Upper lobe of right lung (tissue), 1 donor: ENCODE data around the gene FEZ2. TPM values are rescaled to one million over a fixed set of nuclear protein-coding genes. Genes with fewer than 3 reads are reported as not detected.
A peak's percentile ranks its signal among the peaks of the same experiment; 100 is the strongest.

Experiments
- ATAC-seq: fragments of 200-7000 bp; cut with Tn5 transposase; one replicate; pipeline ENCODE4 v1.9.1; 2020; ENCODE audit warnings: mild to moderate bottlenecking, moderate library complexity
- DNase-seq: peaks from one replicate; pipeline ENCODE4 v3.0.0-alpha.2; 2020
- H3K27ac ChIP-seq: fragments of 200-600 bp; one replicate; pipeline ENCODE4 v1.8.0; 2022
- H3K27me3 ChIP-seq: fragments of 200-600 bp; one replicate; pipeline ENCODE4 v1.8.0; 2022; ENCODE audit warnings: mild to moderate bottlenecking
- H3K36me3 ChIP-seq: fragments of 200-600 bp; one replicate; pipeline ENCODE4 v1.8.0; 2022
- H3K4me1 ChIP-seq: fragments of 200-600 bp; one replicate; pipeline ENCODE4 v1.8.0; 2022
- H3K4me3 ChIP-seq: fragments of 200-600 bp; one replicate; pipeline ENCODE4 v1.8.0; 2022; ENCODE audit warnings: mild to moderate bottlenecking
- H3K9me3 ChIP-seq: fragments of 200-600 bp; one replicate; pipeline ENCODE4 v1.8.0; 2022
- CTCF ChIP-seq: fragments of 200-600 bp; IDR thresholded peaks from one replicate; pipeline ENCODE4 v1.8.0; 2022; ENCODE audit warnings: antibody characterized with exemption
- intact Hi-C: fragments of 100-400 bp; cut with DNase I; formaldehyde crosslinking; loops from one replicate; pipeline ENCODE4 v1.11.0; 2022
- total RNA-seq: library from RNA; stranded (reverse); fragmentation: NEBNext Ultra II Directional; extraction: Animal tissue kit (Norgen Biotek cat#: 25700); gene quantifications from one replicate; pipeline ENCODE4 v1.2.1, GENCODE V29; 2021
- donor health status: DM: no; HTN: yes; CAD: no; lungs with severe emphysema.

FEZ2 gene
- total RNA-seq, 1 donor from 2014 or later = 47.1 TPM

DNA sequence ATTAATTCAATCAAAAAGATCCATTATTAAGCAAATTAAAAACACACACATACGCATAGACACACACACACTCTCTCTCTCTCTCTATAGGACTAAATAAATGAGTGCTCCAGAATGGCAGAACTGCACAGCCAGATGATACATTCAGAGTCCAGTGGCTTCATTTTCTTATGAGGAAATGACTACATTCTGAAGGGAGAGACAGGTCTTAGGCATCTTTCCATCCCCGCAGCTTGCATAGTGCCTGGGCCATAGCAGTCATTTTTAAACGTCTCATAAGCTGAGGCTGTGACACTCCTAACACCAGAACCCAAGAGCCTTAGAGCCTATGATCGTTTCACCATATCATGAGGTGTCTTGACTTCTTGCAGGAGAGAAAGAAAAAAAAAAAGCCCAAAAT, 31.1 kb downstream of the FEZ2 start:
- Histone ChIP-seq H3K4me1 (peaks cover 17% of the 10 kb centered on the region), H3K36me3 (no peaks in the 10 kb centered on the region), H3K27ac (no peak overlapping the region), H3K27me3 (no peaks in the 10 kb centered on the region), H3K4me3 (no peak overlapping the region), H3K9me3 (no peaks in the 10 kb centered on the region)
- intact Hi-C loops = no loop called here
- ATAC-seq = no peak
- TF ChIP-seq CTCF = no peak
- DNase-seq = no peak

DNA sequence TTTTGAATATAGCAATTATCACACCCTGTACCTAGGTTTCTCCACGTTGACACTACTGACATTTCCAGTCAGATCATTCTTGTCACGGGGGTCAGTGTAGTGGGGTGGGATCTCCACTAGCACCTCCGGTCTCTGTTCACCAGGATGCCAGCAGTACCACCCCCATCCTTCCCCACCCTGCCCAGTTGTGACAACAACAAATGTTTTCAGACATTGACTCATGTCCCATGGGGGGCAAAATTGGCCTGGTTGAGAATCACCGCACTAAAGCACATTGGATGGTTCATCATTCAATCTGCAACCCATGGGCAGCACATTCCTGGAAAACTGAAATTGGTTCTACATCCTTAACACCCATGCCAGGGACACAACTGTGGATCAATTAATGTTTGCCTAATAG, 32.3 kb downstream of the FEZ2 start:
- H3K4me1 ChIP-seq = peaks cover 29% of the 10 kb centered on the region

GRCh38 chr2:36564377-36564930, 33.5 kb downstream of the FEZ2 start:
- no peaks in the 10 kb centered on the region for H3K27me3 ChIP-seq
- ATAC-seq = no peak
- H3K27ac ChIP-seq = no peak overlapping the region
- no peaks in the 10 kb centered on the region for H3K36me3 ChIP-seq
- intact Hi-C loops = no loop called here
- no peak for DNase-seq
- no peak for TF ChIP-seq CTCF
- H3K4me1 ChIP-seq = peaks cover 30% of the 10 kb centered on the region
- H3K9me3 ChIP-seq = no peaks in the 10 kb centered on the region
- H3K4me3 ChIP-seq = no peak overlapping the region

More for the DNA sequence above, 32.3 kb downstream of the FEZ2 start:
- H3K27ac ChIP-seq = no peak overlapping the region
- no peak for DNase-seq
- intact Hi-C loops = no loop called here
- no peak for ATAC-seq
- H3K4me3 ChIP-seq = no peak overlapping the region
- no peaks in the 10 kb centered on the region for H3K9me3 ChIP-seq
- H3K36me3 ChIP-seq = no peaks in the 10 kb centered on the region
- no peak for TF ChIP-seq CTCF
- H3K27me3 ChIP-seq = no peaks in the 10 kb centered on the region

GRCh38 chr2:36562973-36563532, 34.9 kb downstream of the FEZ2 start:
- intact Hi-C loops = no loop called here
- Histone ChIP-seq H3K9me3 (no peaks in the 10 kb centered on the region), H3K4me3 (no peak overlapping the region), H3K4me1 (peaks cover 30% of the 10 kb centered on the region), H3K36me3 (peaks cover 2% of the 10 kb centered on the region), H3K27me3 (no peaks in the 10 kb centered on the region), H3K27ac (no peak overlapping the region)
- DNase-seq (no peak), ATAC-seq (no peak)
- TF ChIP-seq CTCF = no peak

DNA sequence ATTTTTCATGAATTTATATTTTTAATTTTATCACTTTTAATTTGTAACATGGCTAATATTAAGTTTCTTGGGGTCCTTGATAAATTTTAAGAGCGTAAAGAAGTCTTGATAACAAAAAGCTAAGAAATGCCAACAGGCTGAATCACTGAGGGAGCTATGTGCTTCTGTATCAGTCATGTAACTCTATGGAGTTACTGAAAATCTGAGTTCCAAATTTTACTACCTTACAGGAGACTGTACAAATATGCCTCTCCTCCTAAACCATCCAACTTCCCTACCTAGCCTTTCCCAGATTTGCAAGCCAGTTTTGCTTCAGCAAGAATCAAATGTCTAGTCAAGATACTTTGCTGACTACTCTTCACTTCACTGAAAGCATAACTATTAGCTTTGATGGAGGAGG, 35.7 kb downstream of the FEZ2 start:
- no peak for TF ChIP-seq CTCF
- ATAC-seq (no peak), DNase-seq (no peak)
- peaks cover 5% of the 10 kb centered on the region for H3K36me3 ChIP-seq
- H3K27me3 ChIP-seq = no peaks in the 10 kb centered on the region
- intact Hi-C loops = no loop called here
- H3K27ac ChIP-seq = peak overlapping the region; percentile 64
- no peaks in the 10 kb centered on the region for H3K9me3 ChIP-seq
- H3K4me1 ChIP-seq = peaks cover 30% of the 10 kb centered on the region
- no peak overlapping the region for H3K4me3 ChIP-seq
